HL-60/S4 (cell line): ENCODE data around the gene RARA.
"Not testable (repeated sequence)": the region's sequence is repeated elsewhere in the genome, so short reads cannot be mapped to it uniquely, and the experiment has no call there.

Source experiments
- in situ Hi-C: fragments of 300-500 bp; cut with MboI; formaldehyde crosslinking; loops from 2 replicates; pipeline ENCODE4 v1.14.3; 2022; ENCODE audit warnings: low sequenced_read_pairs

The RARA gene

DNA sequence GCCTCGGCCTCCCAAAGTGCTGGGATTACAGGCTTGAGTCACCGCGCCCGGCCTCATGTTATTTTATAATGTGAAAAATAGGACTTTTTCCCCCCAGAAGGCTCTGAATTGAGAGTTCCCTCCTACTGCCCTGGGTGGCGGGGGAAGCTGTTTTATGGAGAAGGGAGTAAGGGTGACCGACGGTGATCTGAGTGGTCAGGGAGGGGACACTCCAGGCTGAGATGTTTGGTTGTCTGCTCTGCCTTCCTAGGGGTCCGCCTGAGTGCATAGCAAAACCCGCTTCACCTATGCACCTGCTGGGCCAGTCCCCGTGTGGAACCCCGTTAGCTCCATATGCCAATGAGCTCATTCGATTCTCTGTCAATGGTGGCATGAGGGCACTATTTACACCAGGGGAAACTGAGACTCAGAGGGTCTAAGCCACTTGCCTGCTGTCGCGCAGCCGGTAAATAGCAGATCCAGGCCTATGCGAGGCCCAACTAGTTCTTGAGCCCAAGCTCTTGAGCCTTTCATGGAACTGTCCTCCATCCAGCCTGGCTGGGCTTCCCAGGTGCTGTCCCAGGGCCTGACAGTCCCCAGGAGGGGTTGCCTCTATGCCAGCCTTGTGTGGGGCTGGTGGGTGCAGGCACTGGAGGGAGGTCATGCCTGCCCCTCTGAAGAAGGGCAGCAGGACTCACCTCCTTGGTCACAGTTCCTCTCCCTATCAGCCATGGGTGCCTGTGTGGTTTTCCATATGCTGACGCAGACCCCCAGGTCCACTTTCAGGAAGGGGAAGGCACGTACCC is 57.3 kb downstream of the RARA start:
- in situ Hi-C loops, result loop anchor here (10.0 kb wide), 1 partner anchor 169 kb away; no protein-coding TSS in a partner anchor

DNA sequence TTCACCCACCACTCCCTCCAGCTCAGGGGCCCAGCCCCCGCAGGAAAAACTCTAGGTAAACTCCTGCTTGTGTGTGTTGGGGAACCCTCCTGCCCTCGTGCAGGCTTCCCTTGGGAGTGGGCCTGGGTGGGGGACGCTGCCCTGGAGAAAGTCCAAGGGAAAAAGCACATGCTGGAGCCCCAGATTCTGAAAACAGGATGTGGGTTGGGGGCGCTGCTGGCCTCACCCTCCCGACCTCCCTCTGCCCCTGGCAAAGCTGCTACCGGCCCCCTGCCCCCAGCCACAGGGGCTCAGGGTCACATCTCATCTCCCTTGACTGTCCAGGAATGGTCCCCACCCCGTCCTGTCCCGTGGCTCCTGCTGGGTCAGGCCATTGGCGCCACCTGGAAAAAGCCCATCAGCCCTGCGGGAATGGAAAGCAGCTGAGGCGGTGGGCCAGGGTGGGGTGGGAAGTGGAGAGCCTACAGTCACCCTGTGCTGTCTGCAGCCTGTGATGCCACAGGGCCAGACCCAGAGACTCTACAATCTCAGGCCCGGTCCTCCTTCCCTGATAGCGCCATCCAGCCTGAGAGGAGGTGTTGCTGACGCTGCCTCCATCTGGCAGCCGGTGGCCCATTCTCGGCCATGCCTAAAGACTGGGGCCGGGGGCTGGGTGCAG is 58.0 kb downstream of the RARA start:
- in situ Hi-C loops, result loop anchor here (10.0 kb wide), 1 partner anchor 168 kb away; no protein-coding TSS in a partner anchor

DNA sequence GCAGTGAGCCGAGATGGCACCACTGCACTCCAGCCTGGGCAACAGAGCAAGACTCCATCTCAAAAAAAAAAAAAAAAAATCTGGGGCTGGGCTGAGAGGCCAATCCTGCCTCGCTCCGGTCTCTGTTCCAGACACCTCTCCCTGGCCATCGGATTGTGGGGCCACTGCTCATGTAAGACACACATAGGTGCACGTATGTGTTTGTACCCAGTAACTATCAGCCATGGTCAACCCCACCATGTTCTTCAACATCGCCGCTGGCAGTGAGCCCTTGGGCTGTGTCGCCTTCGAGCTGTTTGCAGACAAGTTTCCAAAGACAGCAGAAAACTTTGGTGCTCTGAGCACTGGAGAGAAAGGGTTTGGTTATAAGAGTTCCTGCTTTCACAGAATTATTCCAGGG is 58.7 kb downstream of the RARA start:
- in situ Hi-C loops, result loop anchor here (10.0 kb wide), 1 partner anchor 167 kb away; no protein-coding TSS in a partner anchor

DNA sequence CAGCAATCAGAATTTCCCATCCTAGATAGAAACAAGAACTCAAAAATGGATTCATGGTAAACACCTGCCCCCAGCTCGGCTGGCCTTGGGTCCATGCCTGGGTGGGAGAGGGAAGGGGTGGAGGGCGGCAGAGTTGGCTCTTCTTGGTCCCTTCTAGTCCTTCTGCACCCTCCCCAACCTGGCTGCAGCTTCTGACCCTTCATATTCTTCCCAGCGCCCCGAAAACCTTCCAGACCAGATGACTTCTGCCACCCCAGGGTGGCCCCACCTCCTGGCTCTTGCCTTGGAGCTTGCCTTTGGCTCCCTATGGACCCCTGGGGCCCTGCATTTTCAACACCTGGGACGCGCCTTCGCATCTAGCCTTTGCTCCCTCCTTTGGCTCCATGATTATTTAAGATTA is 60.9 kb downstream of the RARA start:
- in situ Hi-C loops, result loop anchor here (10.0 kb wide), 1 partner anchor 165 kb away; no protein-coding TSS in a partner anchor

DNA sequence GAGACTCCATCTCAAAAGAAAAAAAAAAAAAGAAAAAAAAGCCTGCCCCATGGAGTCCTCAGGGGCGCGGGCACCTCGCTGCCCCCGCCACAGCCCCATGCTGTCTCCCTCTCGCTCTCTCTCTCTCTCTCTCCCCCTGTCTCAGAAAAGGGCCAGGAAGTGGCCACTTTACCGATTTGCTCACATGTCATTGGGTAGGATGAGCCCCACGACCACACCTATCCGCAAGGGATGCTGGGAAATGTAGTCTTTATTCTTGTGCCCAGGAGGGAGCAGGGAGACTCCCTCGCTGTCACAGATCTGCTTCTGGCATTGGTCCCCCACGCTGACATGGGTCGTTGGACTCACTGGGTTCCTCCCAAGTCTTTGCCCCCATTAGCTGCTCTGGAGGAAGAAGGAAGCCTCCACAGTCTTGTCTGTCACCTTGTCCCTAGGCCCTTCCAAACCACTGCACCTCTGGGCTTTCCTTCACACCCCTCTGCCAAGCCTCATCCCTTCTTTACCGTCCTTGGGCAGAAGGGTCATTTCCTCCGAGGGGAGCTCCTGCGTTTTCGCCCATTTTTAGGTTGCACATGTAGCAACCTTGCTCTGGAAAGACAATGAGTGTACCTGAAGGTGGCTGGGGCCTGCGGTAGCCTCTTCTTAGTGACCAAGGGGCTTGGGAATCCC is 62.4 kb downstream of the RARA start:
- in situ Hi-C loops, result no loop called here

DNA sequence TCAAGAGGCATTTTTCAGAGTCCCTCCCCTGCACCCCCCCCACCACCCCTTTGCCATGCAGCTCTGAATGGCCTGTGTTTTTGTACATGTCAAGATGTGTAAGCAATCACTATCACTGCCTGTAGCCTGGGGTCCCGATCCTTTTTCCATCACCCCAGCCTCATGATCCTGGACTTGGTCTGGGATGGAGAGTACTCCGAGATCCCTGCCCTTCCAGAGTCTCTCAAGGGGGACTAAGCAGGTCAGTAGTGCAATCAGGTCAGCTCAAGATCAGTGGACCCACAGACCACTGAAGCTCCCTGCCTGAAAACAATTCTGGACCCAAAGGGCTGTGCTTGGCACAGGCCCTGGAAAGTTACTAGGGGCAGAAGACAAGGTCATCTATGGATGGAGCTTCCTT is 63.1 kb downstream of the RARA start:
- in situ Hi-C loops, result no loop called here

DNA sequence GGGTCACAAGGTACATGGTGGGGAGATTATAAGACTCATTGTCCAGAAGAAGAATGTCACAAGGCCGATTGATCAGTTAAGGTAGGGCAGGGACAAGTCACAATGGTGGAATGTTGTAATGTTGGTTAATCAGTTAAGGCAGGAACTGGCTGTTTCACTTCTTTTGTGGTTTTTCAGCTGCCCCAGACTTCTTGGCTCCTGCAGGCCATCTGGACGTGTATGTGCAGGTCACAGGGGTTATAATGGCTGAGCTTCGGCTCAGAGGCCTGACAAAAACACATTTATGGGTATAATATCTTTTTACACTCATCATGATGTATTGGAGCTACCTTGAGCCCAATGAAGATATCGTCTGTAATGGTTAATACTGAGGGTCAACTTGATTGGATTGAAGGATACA is 63.7 kb downstream of the RARA start:
- in situ Hi-C loops, result not testable (repeated sequence)

DNA sequence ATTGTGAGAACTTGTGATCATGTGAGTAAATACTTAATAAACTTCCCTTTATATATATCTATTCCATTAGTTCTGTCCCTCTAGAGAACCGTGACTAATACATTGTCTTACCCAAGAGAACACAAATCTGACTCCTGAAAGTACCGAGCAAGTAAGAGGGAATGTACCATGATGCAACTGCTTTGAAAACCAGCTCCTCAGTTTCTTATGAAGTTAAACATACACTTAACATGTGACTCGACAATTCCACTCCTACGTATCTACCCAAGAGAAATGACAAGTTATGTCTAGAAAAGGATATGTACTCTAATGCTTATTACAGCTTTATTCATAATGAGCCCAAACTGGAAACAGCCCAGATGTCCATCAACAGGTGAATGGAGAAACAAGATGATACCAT is 64.3 kb downstream of the RARA start:
- in situ Hi-C loops, result no loop called here

DNA sequence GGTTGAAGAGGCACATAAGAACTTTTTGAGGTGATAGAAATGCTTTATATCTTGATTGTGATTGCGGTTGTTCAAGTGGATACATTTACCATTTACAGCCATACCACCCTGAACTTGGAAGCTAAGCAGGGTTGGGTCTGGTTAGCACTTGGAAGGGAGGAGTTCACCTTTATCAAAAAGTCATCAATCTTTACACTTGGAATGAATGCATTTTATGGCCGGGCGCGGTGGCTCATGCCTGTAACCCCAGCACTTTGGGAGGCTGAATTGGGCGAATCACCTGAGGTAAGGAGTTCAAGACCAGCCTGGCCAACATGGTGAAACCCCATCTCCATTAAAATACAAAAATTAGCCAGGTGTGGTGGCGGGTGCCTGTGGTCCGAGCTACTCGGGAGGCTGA is 65.0 kb downstream of the RARA start:
- in situ Hi-C loops, result no loop called here

DNA sequence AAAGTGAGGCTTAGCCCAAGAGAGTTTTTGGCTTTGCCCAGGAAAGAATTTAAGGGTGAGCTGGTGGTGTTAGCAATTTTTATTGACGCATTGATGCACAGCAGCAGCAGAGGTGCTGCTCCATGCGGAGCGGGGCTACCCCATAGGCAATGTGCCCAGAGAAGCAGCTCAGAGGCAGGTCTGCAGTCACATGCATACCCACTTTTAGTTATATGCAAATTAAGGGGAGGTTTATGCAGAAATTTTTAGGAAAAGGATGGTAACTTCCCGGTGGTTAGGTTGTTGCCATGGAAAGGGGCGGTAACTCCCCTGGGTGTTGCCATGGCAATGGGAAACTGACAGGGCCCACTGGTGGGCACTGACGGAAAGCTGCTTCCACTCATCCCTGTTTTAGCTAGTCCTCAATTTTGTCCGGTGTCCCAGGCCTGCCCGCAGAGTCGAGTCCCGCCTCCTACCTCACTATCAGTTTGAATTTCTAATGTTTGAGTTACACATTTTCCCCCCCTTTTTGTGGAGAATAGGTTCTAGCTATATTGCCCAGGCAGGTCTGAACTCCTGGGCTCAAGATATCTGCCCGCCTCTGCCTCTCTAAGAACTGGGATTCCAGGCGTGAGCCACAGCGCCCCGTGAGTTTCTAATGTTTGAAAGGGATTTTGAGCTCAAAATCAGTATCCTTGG is 66.0 kb downstream of the RARA start:
- in situ Hi-C loops, result no loop called here

DNA sequence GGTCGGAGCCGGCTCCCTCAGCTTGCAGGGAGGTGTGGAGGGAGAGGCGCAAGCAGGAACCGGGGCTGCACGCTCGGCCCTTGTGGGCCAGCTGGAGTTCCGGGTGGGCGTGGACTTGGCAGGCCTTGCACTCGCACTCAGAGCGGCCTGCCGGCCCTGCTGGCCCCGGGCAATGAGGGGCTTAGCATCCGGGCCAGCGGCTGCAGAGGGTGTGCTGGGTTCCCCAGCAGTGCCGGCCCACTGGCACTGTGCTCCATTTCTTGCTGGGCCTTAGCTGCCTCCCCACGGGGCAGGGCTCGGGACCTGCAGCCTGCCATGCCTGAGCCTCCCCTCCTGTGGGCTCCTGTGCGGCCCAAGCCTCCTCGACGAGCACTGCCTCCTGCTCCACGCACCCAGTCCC is 66.8 kb downstream of the RARA start:
- in situ Hi-C loops, result not testable (repeated sequence)

DNA sequence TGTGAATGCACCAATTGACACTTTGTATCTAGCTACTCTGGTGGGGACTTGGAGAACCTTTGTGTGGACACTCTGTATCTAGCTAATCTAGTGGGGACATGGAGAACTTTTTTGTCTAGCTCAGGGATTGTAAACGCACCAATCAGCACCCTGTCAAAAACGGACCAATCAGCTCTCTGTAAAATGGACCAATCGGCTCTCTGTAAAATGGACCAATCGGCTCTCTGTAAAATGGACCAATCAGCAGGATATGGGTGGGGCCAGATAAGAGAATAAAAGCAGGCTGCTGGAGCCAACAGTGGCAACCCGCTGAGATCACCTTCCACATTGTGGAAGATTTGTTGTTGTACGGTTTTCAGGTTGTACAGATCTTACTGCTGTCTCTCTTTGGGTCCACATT is 67.6 kb downstream of the RARA start:
- in situ Hi-C loops, result not testable (repeated sequence)

DNA sequence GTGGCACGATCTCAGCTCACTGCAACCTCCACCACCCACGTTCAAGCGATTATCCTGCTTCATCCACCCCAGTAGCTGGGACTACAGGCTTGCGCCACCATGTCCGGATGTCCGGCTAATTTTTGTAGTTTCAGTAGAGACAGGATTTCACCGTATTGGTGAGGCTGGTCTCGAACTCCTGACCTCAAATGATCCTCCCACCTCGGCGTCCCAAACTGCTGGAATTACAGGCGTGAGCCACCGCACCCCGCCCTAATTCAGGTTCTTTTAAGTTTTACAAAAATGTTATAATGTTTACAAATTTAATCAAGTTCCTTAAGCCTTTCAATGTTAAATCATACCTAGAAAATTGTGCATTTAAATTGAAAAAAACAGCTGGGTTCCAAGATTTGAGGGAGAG is 68.9 kb downstream of the RARA start:
- in situ Hi-C loops, result no loop called here

DNA sequence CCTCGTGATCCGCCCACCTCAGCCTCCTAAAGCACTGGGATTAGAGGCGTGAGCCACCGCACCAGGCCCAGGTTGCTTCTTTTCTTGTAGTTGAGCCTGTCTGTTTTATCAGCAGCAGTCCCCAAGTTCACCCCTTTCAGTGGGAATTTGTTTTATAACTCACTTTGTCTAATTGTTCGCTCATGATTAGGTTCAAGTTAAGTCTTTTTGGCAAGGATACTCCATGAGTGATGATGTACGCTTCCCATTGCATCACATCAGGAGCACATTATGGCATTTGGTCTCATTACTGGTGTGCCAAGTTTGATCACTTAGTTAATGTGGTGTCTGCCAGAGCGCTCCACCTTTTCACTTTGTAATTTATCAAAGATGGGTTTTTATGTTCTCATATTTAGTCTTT is 70.0 kb downstream of the RARA start:
- in situ Hi-C loops, result no loop called here

DNA sequence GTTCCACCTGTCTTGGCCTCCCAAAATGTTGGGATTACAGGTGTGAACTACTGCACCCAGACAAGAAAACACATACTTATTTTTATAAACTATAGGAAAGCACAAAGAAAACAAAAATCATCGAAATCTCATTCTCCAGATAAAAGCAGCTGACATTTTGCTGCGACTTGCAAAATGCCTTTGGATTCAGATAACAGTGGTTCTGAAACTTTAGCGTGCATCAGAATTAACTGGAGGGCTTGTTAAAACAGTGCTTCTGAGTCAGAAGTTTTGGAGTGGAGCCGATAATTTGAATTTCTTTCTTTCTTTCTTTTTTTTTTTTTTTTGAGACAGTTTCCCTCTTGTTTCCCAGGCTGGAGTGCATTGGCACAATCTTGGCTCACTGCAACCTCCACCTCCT is 73.3 kb downstream of the RARA start:
- in situ Hi-C loops, result no loop called here

DNA sequence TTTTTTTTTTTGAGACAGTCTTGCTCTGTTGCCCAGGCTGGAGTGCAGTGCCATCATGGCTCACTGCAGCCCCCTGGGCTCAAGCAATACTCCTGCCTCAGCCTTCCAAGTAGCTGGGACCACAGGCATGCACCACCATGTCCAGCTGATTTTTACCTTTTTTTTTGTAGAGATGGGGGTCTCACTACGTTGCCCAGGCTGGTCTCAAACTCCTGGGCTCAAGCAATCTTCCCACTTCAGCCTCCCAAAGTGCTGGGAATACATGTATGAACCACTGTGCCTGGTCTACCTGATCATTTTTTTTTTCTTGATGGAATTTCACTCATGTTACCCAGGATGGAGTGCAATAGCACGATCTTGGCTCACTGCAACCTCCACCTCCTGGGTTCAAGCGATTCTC is 77.6 kb downstream of the RARA start:
- in situ Hi-C loops, result not testable (repeated sequence)

DNA sequence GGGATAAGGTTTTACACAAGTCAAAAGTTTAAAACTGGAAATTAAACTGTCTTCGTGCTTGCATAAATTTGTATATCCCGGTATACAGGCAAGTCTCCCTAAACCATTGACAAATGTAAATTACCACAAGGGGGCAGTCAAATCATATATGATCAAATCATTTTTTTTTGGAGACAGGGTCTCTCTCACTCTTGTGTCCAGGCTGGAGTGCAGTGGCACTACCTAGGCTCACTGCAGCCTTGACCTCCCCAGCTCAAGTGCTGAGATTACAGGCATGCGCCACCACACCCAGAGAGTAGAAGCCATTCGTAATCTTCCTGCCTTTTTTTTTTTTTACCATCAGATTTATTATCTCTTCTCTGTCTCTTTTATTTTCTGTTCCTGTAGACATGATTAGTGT is 90.2 kb downstream of the RARA start:
- in situ Hi-C loops, result no loop called here

DNA sequence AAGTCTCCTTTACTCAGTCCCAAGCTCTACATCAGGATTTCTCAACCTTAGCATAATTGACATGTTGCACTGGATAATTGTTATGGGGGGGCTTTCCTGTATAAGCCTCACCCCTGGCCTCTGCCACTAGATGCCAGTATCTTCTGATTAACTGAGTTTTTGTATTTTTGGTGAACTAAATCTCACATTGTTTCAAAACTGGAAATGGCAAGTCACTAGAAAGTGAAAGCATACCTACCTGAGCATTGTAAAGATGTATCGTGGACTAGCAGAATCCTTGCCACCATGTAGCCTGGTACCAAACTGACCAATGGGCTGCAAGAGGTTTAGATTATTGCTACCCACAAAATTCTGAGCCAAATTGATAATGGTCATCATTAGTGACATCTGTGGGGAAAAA is 93.7 kb downstream of the RARA start:
- in situ Hi-C loops, result no loop called here

DNA sequence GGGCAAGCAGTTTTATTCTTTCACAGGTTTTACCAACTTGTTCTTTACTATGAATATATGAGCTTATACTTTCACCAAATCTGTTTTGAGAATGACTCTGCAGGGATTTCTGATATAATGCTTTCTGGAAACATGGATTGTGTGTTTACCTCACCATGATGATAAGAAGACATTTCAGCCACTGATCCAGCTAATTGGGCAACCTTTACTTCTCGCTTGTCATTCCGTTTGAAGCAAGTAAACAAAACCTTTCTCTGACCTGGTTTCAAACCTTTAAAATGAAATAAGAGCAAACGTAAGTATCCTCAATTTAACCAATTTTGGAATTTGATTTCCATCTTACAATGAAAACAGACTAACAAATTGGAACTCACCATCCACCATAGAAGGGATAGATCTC is 95.0 kb downstream of the RARA start:
- in situ Hi-C loops, result no loop called here
